ENCODE measurements around the gene RTF2.

Gene RTF2

DNA sequence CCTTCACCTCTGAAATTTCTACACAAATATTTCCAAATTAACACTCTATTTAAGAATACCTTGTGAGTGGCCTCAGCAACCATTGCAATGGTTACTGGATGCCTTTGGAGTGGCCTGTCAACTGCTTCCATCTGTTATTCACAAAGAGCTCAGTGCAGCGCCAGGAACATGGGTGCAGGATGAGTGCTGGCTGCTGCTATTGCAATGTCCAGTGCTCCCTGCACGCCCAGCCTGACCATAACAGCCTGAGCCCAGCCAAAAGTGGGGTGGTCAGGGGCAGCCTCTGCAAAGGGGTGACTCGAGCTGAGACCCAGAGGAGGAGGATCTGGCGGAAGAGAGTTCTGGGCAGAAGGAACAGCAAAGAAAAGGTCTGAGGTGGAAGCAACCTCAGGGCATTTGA lies 38.0 kb upstream of the RTF2 start:
- Mint-ChIP-seq H3K9me3 (ENCODE audit: low read depth) (no peaks in the 10 kb centered on the region), H3K27ac (peak overlapping the region; percentile 98), H3K27me3 (no peaks in the 10 kb centered on the region), H3K4me1 (ENCODE audit: low read depth) (peaks cover 72% of the 10 kb centered on the region), H3K36me3 (peaks cover 12% of the 10 kb centered on the region), H3K4me3 (peak overlapping the region; percentile 83)

DNA sequence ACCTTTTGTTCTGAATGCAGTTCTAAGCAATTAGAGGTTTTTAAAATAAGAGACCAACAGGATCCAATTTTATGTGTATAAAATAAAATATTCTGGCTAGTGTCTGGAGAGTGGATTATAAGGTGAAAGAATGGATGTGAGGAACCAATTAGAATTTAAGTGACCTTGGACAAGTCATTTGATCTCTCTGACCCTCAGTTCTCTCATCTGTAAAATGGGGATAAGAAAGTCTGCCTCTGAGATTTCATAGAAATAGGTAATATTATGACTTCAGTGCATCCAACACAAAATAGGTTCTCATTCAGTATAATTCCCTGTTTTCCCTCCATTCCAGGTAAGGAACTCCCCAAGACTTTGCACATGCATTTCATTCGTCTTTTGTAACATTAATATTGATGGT lies 37.5 kb upstream of the RTF2 start:
- Mint-ChIP-seq H3K9me3 (ENCODE audit: low read depth) (no peaks in the 10 kb centered on the region), H3K4me1 (ENCODE audit: low read depth) (peaks cover 70% of the 10 kb centered on the region), H3K27me3 (no peaks in the 10 kb centered on the region), H3K27ac (peak overlapping the region; percentile 98), H3K4me3 (peak overlapping the region; percentile 20), H3K36me3 (peaks cover 12% of the 10 kb centered on the region)

DNA sequence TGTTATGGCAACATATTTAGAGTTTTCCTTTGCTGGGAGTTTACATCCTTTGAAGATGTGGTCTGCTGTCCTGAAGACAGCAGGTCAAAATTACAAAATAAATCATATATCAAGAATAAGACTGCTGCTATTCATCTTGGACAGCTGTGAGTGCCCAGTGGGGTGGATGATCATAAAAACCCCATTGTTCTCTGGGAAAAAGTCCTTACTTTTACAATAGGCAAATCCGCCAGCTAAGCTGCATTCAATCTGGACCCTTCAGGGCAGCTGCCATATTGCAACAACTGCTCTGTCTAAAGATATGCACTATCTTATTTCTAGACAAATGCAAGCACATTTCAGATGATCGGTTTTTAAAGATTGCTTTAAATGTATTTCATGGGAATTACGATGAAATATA lies 37.0 kb upstream of the RTF2 start:
- H3K27me3 Mint-ChIP-seq: no peaks in the 10 kb centered on the region
- peaks cover 12% of the 10 kb centered on the region for H3K36me3 Mint-ChIP-seq
- H3K4me3 Mint-ChIP-seq: no peak overlapping the region
- no peaks in the 10 kb centered on the region for H3K9me3 Mint-ChIP-seq (ENCODE audit: low read depth)
- H3K27ac Mint-ChIP-seq: peak overlapping the region; percentile 55
- peaks cover 69% of the 10 kb centered on the region for H3K4me1 Mint-ChIP-seq (ENCODE audit: low read depth)

DNA sequence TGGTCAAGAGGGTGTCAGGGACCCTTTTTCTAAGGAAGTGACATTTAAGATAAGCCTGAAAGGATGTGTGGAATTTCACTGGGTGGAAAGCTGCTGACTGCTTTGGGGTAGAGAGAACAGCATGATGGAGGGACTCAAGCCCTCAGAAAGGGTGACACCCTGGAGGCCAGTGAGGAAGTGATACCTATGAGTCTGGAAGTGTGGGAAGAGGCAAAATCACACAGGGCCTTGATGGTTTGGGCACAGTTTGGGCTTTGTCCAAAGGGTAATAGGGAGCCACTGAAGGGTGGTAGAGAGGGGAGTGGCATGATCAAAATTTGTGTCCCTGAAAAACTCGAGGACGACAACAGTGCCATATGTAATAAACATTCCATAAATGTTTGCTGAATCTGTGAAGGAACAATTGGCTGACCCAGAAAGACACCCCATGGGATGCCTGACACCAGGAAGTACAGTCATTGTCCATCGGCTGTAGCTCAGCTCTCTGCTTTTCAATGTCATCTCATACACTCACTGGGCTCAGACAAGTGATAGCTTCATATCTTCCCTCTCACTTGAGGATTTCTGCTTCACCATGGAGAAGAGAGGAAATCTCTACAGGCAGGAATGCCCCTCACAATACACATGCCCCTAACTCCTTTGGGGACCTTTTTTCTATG lies 35.1 kb upstream of the RTF2 start:
- Mint-ChIP-seq H3K4me1 (ENCODE audit: low read depth) (peaks cover 64% of the 10 kb centered on the region), H3K4me3 (peak overlapping the region; percentile 2), H3K9me3 (ENCODE audit: low read depth) (no peaks in the 10 kb centered on the region), H3K36me3 (peaks cover 13% of the 10 kb centered on the region), H3K27ac (peak overlapping the region; percentile 12), H3K27me3 (no peaks in the 10 kb centered on the region)

DNA sequence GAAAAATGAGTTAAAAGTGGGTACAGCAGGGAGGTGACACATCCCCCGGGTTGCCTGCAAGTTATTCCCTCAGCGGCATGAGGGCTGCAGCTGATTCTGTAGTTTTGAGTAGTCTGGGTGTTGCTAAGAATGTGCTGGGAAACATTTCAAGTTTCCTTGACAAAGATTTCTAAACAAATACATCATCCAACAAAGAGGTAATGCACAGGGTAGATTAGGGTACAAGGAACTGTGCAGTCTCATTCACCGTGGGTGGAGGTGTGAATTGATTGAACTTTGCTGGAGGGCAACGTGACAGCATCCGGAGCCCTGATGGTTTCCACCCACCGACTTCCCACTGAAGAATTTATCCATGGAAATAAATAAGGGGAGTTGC lies 34.6 kb upstream of the RTF2 start:
- H3K27ac Mint-ChIP-seq: peak overlapping the region; percentile 12
- H3K9me3 Mint-ChIP-seq (ENCODE audit: low read depth): no peaks in the 10 kb centered on the region
- H3K27me3 Mint-ChIP-seq: no peaks in the 10 kb centered on the region
- H3K4me1 Mint-ChIP-seq (ENCODE audit: low read depth): peaks cover 64% of the 10 kb centered on the region
- peaks cover 14% of the 10 kb centered on the region for H3K36me3 Mint-ChIP-seq
- H3K4me3 Mint-ChIP-seq: peak overlapping the region; percentile 13

DNA sequence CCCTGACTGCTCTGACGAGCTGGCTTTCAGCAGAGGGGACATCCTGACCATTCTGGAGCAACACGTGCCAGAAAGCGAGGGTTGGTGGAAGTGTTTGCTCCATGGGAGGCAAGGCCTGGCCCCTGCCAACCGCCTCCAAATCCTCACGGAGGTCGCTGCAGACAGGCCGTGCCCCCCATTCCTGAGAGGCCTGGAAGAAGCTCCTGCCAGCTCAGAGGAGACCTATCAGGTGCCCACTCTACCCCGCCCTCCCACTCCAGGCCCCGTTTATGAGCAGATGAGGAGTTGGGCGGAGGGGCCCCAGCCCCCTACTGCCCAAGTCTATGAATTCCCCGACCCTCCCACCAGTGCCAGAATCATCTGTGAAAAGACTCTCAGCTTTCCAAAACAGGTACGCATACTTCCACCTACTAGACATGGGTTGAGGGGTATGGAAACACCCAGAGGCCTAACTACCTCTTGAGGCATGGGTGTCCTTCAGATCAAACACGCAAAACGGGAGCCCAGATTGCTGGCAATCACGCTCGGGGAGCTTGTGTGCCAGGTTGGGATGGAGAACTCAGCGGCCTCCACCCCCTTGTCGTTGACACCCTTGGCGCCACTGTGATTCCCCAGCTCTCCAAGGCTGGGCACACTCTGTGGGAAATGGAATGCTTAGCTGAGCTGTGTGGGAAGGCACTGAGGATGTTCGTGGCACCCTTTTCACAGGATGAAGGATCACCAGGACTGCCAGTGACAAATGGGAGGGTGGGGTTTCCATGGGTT lies 31.0 kb upstream of the RTF2 start:
- H3K9me3 Mint-ChIP-seq (ENCODE audit: low read depth): no peaks in the 10 kb centered on the region
- H3K4me3 Mint-ChIP-seq: no peak overlapping the region
- peaks cover 16% of the 10 kb centered on the region for H3K36me3 Mint-ChIP-seq
- H3K27me3 Mint-ChIP-seq: no peaks in the 10 kb centered on the region
- H3K4me1 Mint-ChIP-seq (ENCODE audit: low read depth): peaks cover 64% of the 10 kb centered on the region
- peak overlapping the region; percentile 41 for H3K27ac Mint-ChIP-seq

DNA sequence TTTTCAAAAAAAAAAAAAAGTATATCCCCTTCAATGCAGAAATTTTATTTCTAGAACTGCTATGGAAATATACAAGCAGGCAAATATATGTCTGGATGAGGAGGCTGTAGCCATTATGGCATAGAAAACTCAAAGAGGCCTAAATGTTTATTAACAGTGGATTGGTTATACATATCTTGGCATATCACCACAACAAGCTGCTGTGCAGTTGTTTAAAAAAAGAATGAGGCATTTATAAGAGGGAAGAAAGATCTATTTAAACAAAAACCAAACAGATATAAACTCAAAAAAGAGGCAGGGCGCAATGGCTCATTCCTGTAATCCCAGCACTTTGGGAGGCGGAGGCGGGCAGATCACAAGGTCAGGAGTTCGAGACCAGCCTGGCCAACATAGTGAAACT lies 30.1 kb upstream of the RTF2 start:
- H3K27me3 Mint-ChIP-seq: no peaks in the 10 kb centered on the region
- peaks cover 13% of the 10 kb centered on the region for H3K36me3 Mint-ChIP-seq
- peaks cover 64% of the 10 kb centered on the region for H3K4me1 Mint-ChIP-seq (ENCODE audit: low read depth)
- H3K4me3 Mint-ChIP-seq: no peak overlapping the region
- no peaks in the 10 kb centered on the region for H3K9me3 Mint-ChIP-seq (ENCODE audit: low read depth)
- peak overlapping the region; percentile 41 for H3K27ac Mint-ChIP-seq

DNA sequence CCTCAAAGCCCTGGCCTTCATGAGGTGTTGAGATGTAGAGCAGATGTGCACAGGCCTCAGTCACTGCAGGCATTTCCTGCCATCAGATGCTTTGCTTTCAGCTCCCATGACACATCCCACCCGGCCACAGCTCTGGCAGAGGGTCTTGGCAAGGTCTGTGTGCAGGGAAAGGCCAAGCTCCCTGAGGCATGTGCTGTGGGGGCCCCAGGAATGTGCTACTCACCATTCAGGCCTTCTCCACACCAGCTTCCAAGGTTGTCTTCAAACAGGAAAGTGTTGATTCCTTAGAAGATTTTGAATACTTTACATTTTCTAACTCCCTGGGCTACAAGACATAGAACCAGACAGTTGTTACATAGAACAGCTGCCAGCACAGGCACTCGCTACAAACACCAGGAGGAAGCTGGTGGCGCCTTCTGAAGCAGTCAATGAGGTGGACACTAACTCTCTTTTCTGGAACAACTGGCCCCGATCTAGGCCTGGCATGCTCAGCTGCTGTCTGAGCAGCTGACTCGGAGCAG lies 28.6 kb upstream of the RTF2 start:
- Mint-ChIP-seq H3K4me3 (peak overlapping the region; percentile 72), H3K9me3 (ENCODE audit: low read depth) (no peaks in the 10 kb centered on the region), H3K36me3 (peaks cover 11% of the 10 kb centered on the region), H3K27me3 (no peaks in the 10 kb centered on the region), H3K4me1 (ENCODE audit: low read depth) (peaks cover 55% of the 10 kb centered on the region), H3K27ac (peak overlapping the region; percentile 93)

DNA sequence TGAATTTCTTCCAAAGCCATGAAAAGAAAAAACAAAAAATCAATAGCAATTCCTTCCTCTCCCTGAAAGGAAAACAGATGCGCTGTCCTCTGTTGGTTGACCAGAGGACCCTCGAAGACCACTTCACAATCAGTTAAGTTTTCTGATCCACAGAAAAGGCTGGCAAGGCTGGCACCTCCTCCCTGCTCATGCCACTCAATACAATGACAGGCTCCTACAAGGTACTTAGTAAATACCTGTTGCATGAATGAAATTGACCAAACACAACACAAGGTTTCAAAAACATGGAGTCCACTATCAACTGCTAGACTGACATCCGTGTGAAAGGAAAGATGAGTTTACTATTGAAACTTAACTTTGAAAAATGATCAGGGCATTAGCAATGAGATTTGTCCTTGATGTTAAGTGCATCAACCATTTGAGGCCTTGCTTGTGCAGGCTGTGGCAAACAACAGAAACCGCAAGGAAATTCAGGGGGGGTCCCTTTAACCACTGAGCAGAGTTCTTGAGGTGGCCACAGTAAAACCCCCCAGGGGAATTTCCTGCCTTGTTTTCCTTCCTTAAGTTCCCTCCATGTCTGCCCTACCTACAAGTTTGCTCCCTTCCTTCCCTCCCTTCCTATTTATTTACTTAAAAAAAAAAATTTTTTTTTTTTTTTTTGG lies 27.9 kb upstream of the RTF2 start:
- no peaks in the 10 kb centered on the region for H3K9me3 Mint-ChIP-seq (ENCODE audit: low read depth)
- peak overlapping the region; percentile 72 for H3K4me3 Mint-ChIP-seq
- no peaks in the 10 kb centered on the region for H3K27me3 Mint-ChIP-seq
- peaks cover 11% of the 10 kb centered on the region for H3K36me3 Mint-ChIP-seq
- H3K4me1 Mint-ChIP-seq (ENCODE audit: low read depth): peaks cover 52% of the 10 kb centered on the region
- peak overlapping the region; percentile 93 for H3K27ac Mint-ChIP-seq

DNA sequence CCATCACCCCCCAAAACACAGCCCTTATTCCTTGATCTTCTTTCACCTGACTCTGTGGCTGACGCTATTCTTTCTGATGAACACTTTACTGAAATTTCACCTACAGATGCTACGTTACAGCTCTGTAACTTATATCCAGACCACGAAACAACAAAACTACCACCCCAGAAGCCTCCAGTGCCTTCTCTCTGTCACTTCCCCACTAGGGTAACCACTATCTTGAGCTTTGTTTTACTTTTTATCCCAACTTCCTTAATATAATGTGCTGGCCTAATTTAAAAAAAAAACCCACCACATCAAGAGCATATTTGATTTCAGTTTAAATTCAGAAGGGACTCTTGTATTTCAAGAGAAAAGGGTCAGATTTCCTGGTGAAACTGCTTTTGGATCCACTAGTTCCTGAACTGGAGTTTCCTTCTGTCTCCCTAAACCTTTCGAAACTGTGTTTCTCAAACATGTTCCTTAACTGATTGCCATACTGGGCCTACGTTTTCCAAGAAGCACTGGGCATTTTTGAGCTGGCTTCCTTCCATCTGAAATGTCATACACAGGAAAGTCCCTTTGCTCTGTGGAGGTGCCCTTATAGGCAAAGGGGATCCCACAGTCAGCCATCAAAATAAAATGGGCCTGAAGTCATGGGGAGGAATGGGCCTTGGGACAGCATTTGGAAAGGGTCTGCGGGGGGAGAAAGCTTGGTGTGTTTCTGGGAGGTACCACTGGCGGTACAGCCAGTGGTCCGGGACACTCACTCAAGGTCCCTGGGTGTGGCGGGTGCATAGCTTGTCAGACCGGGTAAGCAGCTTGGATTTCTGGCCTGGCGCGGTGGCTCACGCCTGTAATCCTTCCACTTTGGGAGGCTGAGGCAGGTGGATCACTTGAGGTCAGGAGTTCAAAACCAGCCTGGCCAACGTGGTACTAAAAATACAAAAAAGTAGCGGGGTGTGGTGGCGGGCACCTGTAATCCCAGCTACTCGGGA lies 25.8 kb upstream of the RTF2 start:
- Mint-ChIP-seq H3K4me3 (peak overlapping the region; percentile 59), H3K36me3 (peaks cover 14% of the 10 kb centered on the region)

DNA sequence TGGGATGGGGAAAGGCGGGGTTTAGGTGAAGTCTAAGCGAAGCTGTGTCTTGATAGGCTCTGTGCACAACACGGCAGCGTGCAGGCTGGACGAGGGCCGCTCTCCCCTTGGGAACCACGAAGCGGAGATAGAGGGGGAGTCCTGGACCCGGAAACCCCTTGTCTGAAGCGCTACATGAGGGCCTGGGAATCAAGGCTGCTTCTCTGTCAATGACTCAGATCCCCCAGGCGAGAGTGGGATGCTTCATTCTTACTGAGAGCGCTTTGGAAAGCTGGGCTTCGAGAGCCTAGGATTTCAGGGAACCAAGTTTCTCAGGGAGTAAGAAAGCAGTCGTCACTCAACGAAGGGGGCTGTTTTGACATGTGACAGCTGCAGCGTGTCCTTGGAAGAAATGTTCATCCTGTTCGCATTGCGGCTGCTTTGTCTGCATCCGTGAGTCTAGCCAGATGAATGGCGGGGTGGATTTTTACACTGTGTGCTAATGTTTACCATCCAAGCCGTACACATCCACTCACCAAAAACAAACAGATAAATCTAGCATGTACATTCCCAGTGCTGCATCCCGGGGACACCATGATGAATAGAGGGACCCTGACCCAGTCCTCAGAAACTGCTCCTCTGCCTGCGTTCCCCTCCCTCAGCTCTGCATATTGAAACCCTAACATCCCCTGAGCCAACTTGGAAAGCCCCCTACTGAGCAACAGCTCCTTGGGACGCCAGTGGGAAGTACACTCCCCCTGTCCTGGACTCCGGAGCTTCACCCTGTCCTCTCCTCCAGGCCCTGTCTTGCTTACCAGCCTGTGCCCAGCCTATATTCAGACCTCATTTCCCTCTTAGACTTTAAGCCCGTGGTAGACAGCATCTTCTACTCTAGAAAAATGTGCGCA lies 24.5 kb upstream of the RTF2 start:
- Mint-ChIP-seq H3K27ac (peak overlapping the region; percentile 50), H3K9me3 (ENCODE audit: low read depth) (no peaks in the 10 kb centered on the region), H3K4me1 (ENCODE audit: low read depth) (peaks cover 34% of the 10 kb centered on the region), H3K4me3 (no peak overlapping the region), H3K27me3 (no peaks in the 10 kb centered on the region), H3K36me3 (peaks cover 16% of the 10 kb centered on the region)

More for the DNA sequence above, 25.8 kb upstream of the RTF2 start:
- H3K27ac Mint-ChIP-seq: peak overlapping the region; percentile 92
- no peaks in the 10 kb centered on the region for H3K9me3 Mint-ChIP-seq (ENCODE audit: low read depth)
- no peaks in the 10 kb centered on the region for H3K27me3 Mint-ChIP-seq
- H3K4me1 Mint-ChIP-seq (ENCODE audit: low read depth): peaks cover 46% of the 10 kb centered on the region

DNA sequence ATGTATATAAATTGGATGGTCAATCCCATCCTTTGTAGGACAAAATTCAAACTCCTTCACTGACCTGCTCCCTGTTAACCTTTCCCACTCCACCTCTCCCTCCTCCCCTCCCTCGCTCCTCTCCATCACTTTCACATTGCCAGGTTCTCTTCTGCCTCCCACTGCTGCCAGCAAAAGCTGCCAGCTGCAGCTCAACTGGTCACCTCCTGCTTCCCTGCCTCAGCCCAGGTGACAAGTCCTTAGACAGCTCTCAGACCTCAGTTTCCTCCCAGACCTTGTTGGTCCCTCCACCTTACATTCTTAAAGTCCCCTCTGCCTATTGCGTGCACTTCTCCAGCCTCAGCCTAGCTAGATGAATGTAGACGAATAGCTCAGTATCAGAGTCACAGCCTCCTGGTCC lies 23.3 kb upstream of the RTF2 start:
- Mint-ChIP-seq H3K27me3 (no peaks in the 10 kb centered on the region), H3K27ac (peak overlapping the region; percentile 67), H3K4me3 (no peak overlapping the region), H3K36me3 (peaks cover 16% of the 10 kb centered on the region), H3K4me1 (ENCODE audit: low read depth) (peaks cover 23% of the 10 kb centered on the region), H3K9me3 (ENCODE audit: low read depth) (no peaks in the 10 kb centered on the region)

DNA sequence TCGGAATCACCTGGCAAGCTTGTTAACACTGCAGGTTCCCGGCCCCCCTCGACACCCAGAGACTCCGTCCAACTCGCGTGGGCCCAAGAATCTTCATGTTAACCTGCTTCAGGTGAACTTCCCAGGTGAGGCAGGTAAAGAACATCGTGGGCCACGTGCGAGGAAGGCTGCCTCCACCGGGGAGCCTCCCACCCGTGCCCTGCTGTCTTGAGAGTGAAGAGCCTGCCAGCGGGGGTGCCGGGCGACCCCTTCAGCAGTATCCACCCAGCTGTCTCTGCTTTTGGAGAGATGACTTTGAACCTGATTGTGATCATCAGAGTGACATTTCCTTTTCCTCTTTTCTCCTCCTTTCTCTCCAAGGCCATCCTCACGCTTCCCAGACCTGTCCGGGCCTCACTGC lies 22.9 kb upstream of the RTF2 start:
- Mint-ChIP-seq H3K9me3 (ENCODE audit: low read depth) (no peaks in the 10 kb centered on the region), H3K4me3 (no peak overlapping the region), H3K27me3 (no peaks in the 10 kb centered on the region), H3K27ac (peak overlapping the region; percentile 67), H3K4me1 (ENCODE audit: low read depth) (peaks cover 19% of the 10 kb centered on the region), H3K36me3 (peaks cover 13% of the 10 kb centered on the region)

Measured in activated naive CD8-positive, alpha-beta T cell (primary cell).